Mucosa of rectum (tissue), 2 donors: ENCODE data around the gene COLEC11.

ENCODE experiments used
- H3K27ac ChIP-seq, 2 donors: one replicate each; pipeline ENCODE4 v1.7.0; 2013; ENCODE audit warnings: inconsistent platforms in 2 of 2, low read depth in 2 of 2, low read length in 2 of 2
- H3K27me3 ChIP-seq, 2 donors: one replicate each; pipeline ENCODE4 v1.7.0; 2013; ENCODE audit warnings: low read length in 2 of 2; ENCODE audit not compliant: control insufficient read depth in 2 of 2, insufficient read depth in 2 of 2
- H3K36me3 ChIP-seq, 2 donors: one replicate each; pipeline ENCODE4 v1.7.0; 2013; ENCODE audit warnings: low read length in 2 of 2; ENCODE audit not compliant: control insufficient read depth in 2 of 2, insufficient read depth in 2 of 2
- H3K4me1 ChIP-seq, 2 donors: one replicate each; pipeline ENCODE4 v1.7.0; 2013; ENCODE audit warnings: low read length in 2 of 2, mild to moderate bottlenecking in 1 of 2; ENCODE audit not compliant: control insufficient read depth in 2 of 2, insufficient read depth in 2 of 2
- H3K4me3 ChIP-seq, 2 donors: one replicate each; pipeline ENCODE4 v1.7.0; 2013; ENCODE audit warnings: low read length in 2 of 2
- H3K9ac ChIP-seq, 2 donors: one replicate each; pipeline ENCODE4 v1.7.0; 2013; ENCODE audit warnings: low read length in 2 of 2, low read depth in 1 of 2, mild to moderate bottlenecking in 1 of 2
- H3K9me3 ChIP-seq, 2 donors: one replicate each; pipeline ENCODE4 v1.7.0; 2013; ENCODE audit warnings: low read length in 2 of 2; ENCODE audit not compliant: control insufficient read depth in 2 of 2
- donor health status: healthy.
- donor health status: Normal muscosa, but diverticular disease.

COLEC11 gene

GRCh38 chr2:3681625-3682024, 86.7 kb downstream of the COLEC11 start:
- Histone ChIP-seq H3K9me3 (no peaks in the 10 kb centered on the region), H3K9ac (no peak overlapping the region), H3K27me3 (no peaks in the 10 kb centered on the region), H3K36me3 (no peaks in the 10 kb centered on the region), H3K4me1 (no peaks in the 10 kb centered on the region), H3K27ac (no peak overlapping the region), H3K4me3 (no peak overlapping the region)

DNA sequence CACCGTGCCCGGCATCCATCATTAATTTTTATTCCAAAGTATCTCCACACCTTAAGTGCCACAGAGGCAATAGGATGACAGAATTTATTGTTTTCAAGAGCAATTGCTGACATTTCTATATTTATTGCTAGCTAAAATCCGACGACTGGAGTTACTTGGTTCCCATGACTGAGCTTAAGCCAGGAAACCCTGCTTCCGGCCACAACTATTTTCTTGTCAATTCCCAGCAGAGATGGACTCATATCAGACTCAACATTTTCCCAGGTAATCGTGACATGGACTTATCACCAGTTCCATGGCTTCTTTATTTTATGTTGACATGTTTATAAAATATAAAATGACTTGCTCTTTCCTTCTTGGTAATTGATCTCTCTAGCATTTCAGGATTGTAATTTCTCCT, 87.9 kb downstream of the COLEC11 start:
- no peaks in the 10 kb centered on the region for H3K27me3 ChIP-seq
- H3K27ac ChIP-seq = no peak overlapping the region
- H3K36me3 ChIP-seq = no peaks in the 10 kb centered on the region
- H3K4me1 ChIP-seq = no peaks in the 10 kb centered on the region
- H3K9ac ChIP-seq = no peak overlapping the region
- H3K4me3 ChIP-seq = no peak overlapping the region
- no peaks in the 10 kb centered on the region for H3K9me3 ChIP-seq

GRCh38 chr2:3683748-3684454, 89.0 kb downstream of the COLEC11 start:
- no peak overlapping the region for H3K4me3 ChIP-seq
- H3K27ac ChIP-seq = no peak overlapping the region
- no peaks in the 10 kb centered on the region for H3K27me3 ChIP-seq
- no peaks in the 10 kb centered on the region for H3K36me3 ChIP-seq
- H3K9ac ChIP-seq = no peak overlapping the region
- H3K9me3 ChIP-seq = no peaks in the 10 kb centered on the region
- no peaks in the 10 kb centered on the region for H3K4me1 ChIP-seq

- no peaks in the 10 kb centered on the region for H3K36me3 ChIP-seq
- H3K27me3 ChIP-seq = no peaks in the 10 kb centered on the region
- no peak overlapping the region for H3K27ac ChIP-seq
- H3K4me3 ChIP-seq = no peak overlapping the region
- no peak overlapping the region for H3K9ac ChIP-seq
- no peaks in the 10 kb centered on the region for H3K9me3 ChIP-seq
- no peaks in the 10 kb centered on the region for H3K4me1 ChIP-seq
Observed at GRCh38 chr2:3689998-3690748, 95.3 kb downstream of the COLEC11 start.

- no peak overlapping the region for H3K4me3 ChIP-seq
- no peaks in the 10 kb centered on the region for H3K27me3 ChIP-seq
- H3K9ac ChIP-seq = no peak overlapping the region
- no peak overlapping the region for H3K27ac ChIP-seq
- no peaks in the 10 kb centered on the region for H3K9me3 ChIP-seq
- no peaks in the 10 kb centered on the region for H3K36me3 ChIP-seq
- H3K4me1 ChIP-seq = no peaks in the 10 kb centered on the region
Observed at GRCh38 chr2:3692375-3692774, 97.5 kb downstream of the COLEC11 start.
